ENCODE results near the gene PLIN4.

Gene PLIN4

DNA sequence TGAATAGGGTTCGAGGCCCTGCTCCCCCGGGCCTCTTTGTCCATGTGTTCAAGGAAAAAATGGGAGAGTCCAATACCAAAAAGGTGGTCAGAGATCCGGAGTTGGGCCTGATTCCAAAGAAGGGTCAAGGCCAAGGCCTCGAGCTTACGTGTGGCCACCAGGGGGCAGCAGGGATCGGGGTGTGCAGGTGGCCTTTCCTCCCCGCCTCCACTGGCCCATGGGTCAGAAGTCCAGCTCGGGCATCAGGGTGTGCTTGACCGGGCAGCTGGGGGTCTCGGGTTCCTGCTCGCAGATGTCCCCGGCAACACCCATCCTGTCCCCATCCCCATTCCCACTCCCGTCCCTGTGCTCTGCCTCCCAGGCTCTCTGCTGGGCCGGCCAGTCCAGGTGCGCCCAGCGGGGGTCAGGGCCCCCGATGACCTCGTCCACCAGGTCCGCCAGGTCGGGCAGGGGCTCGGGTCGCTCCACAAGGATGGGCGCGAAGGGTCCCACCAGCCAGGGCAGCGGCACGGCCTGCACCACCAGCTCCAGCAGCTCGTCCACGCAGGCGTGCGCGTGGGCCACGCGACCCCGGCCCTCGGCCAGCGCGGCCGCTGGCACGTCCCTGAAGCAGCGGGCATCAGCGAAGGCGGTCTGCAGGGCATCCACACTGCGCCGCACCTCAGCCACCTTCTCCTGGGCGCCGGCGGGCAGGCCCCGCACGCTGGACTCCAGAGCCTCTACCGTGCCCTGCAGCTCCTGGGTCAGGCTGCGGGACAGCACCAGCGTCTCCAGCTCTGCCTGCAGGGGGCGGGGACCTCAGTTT is 5.2 kb upstream of the PLIN4 start:
- no peak for DNase-seq

DNA sequence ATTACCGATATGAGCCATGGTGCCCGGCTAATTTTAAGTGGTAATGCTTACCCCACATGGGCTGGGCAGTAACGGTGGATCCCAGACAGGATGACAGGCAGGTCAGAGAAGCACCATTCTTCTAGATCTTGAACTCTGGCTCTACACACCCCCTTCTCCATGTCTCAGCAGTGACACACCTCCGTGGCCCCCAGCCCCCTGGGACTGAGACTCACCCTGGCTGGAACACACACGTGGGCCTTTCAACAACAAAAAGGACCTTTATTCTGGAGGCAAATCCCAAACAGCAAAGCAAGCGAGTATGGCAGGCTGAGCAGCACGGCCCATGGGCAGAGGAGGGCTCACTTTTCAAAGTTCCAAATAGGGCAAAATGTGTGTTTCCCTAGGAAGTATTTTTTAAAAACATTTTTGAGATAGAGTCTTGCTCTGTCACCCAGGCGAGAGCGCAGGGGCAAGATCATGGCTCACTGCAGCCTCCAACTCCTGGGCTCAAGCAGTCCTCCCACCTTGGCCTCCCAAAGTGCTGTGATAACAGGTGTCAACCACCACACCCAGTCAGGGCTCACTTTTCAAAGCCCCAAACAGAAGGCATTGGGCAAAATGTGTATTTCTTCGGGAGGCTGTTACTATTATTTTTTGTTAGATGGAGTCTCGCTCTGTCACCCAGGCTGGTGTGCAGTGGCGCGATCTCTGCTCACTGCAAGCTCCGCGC is 4.2 kb upstream of the PLIN4 start:
- no peak for DNase-seq

DNA sequence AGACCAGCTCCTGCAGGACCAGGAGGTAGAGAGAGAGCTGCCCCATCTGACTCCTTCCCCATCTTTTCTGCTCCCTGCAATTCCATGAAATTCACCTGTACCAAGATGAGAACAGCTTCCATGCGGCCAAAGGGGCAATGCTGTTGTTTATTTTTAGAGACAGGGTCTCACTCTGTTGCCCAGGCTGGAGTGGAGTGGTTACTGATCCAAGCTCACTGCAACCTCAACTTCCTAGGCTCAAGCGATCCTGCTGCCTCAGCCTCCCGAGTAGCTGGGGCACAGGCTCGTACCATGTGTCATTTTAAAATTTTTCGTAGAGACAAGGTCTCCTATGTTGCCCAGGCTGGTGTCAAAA is 3.6 kb upstream of the PLIN4 start:
- no peak for DNase-seq

DNA sequence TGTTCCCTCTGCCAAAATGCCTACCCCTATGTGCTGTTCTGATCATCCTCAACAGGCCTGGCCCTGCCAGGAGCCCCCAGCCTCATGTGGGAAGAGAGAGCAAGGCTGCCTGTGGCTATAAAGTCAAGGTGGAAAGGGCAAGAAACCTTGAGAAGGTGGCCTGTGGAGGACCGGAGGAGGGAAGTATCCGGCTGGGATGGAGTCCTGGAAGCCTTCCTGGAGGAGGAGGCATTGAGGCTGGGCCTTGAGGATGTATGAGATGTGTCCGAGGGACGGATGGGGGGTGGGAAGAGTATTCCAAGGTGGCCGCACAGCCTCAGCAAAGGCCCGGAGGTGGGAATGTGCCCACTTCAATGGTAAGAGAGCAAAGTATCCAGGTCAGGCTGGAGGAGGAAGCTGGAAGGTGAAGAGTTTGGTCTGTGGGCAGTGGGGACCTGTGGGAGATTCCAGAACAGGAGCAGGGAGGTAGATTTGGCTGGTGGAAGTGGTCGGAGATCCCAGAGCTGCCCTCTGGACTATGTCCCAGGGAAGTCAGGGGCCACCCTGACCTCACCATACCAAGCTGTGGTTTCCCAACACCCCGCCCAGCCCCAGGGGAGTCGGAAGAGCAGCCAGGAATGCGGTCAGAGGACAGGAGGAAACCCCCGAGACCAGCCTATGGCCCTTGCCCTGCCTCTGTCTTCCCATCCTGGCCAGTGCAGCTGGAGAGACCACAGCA is 3.0 kb upstream of the PLIN4 start:
- no peak for DNase-seq

DNA sequence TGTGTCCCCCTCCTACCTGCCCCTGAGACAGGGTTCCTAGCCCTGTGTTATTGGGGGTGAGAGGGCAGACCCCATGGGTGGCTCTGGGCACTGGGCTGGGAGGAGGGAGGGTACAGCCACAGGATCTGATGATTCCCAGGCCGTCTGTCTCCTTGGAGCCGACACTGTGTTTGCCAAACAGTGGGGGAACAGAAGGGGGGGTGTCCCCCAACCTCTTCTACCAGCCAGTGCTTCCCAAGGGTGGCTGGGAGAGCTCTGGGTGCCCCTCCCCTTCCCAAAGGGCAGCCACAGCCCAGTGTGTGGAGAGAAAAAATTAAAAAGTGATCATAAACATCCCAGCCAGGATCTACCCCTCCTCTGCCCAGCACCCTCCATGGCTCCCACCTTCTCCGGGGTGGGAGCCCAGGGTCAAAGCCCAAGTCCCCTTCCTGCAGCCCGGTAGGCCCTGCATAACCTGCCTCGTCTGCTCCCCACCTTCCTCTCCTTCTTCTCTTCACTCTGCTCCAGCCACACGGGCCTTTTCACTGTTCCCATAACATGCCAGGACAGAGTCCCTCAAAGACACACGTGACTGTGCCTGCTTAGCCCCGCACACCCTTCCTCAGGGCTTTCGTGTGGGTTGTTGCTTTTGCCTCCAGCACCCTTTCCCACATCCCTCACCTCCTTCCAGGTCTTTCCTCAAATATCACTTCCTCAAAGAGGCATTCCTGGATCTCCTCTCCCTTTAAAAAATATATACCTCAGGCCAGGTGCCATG is 1.4 kb upstream of the PLIN4 start:
- DNase-seq = no peak

DNA sequence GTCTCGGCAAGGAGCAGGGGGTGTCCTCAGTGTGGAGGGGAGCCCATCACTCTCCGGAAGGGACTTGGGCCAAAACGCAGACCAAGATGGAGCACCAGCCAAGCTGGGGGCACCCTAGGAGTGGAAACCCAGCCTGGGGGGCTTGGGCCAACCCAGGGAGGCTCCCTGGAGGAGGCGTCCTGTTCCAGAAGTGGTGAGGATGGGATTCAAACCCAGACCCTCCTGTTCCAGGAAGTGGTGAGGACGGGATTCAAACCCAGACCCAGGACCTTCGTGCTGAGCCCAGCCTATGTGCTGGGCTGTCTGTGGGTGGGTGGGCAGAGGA is 848 bp upstream of the PLIN4 start:
- no peak for DNase-seq

DNA sequence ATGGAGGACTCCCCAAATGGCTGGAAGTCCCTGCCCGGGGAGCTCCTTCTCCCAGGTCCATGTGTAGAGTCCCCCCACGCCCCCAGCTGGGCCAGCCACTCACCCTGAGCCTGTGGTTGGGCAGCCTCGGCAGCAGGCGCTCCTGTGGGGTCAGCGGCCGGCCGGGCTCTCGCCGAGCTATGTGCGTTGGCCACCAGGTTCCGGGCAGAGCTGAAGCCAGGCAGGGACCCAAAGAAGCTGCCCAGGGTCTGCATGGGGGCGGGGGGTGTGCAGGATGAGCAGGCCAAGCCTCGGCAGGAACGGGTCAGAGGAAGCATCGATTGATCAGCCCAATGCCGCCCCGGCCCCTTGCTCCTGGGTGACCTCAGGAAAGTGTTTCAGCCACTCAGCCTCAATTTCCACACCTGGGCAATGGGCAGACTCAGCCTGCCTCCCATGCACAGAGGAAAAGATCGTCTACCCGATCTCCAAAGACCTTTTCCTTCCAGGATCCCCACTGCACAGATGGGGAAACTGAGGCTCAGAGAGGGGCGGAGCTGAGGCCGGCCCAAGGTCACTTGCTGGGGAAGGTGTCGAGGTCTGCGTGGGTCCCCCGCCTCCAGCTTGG is 732 bp downstream of the PLIN4 start:
- DNase-seq = no peak

DNA sequence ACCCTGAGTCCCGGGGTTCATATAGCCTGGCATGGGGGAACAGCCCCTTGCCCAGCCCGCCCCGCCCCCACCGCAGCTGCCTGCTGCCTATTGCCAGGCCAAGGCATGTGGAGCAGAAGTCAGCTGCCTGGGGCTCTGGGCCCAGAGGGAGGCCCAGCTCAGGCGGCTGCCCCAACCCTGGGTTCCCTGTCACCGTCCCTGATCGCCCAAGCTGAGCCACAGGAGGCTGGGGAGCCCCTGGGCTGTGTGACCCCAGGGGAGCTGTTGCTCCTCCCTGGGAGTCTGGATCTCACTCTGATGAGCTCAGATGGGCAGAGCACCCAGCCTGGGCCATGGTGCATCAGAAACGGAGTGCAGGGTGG is 1.4 kb downstream of the PLIN4 start:
- DNase-seq = no peak

DNA sequence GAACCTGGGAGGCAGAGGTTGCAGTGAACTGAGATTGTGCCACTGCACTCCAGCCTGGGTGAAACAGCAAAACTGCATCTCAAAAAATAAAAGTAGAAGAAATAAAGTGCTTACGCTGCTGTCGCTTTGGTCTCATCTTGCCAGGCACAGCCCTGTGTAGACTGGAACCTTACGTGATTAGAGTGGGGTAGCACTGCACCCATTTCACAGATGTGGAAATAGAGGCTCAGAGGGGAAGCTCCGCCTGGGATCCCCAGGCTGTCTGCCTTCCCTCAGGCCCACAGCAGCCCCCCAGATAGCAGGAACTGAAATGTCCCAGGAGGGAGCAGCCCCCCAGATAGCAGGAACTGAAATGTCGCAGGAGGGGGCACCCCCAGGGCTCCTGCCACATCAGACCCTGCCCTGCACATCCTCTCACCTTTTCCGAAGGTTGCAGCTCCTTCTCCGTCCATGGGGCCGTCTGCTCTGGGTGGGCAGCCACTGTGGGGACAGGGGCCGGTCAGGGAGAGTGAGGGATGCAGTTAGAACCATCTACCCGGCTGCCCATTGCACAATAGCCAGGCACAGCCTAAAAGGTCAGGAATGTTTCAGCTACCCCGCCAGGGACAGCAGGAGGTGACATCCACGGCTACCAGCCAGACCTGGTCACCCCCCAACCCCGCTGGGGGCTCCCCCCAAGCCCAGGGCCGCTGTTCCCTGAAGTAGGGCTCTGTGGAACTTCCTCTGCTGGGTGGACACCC is 1.9 kb downstream of the PLIN4 start:
- no peak for DNase-seq

DNA sequence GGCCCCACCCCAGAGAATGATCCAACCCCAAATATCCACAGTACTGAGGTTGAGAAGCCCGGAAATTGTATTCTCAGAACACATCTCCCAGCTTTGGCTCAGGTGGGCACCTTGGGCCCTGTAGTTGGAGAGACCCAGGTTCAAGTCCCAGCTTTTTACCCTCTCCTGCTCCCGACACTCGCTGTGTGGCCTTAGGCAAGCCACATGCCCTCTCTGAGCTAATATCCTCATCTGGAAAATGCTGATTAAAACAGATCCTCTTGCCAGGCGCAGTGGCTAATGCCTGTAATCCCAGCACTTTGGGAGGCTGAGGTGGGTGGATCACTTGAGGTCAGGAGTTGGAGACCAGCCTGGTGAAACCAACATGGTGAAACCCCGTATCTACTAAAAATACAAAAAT is 2.6 kb downstream of the PLIN4 start:
- no peak for DNase-seq

DNA sequence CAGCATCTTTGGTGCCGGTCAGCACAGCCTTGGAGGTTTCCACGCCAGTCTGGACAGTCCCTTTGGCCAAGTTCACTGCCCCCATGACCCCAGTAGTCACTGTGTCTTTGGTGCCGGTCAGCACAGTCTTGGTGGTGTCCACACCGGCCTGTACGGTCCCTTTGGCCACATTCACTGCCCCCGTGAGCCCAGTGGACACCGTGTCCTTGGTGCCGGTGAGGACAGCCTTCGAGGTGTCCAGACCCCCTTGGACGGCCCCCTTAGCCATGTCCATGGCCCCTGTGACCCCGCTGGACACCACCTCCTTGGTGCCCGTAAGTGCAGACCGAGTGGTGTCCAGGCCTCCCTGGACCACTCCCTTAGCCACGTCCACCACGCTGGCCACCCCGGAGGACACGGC is 5.0 kb downstream of the PLIN4 start:
- DNase-seq = no peak

DNA sequence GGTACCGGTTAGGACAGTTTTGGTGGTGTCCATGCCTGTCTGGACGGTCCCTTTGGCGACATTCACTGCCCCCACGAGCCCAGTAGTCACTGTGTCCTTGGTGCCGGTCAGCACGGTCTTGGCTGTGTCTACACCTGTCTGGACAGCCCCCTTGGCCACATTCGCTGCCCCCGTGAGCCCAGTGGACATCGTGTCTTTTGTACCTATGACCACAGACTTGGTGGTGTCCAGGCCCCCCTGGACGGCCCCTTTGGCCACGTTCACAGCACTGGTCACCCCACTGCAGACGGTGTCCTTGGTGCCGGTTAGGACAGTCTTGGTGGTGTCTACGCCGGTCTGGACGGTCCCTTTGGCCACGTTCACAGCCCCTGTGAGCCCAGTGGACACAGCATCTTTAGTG is 6.2 kb downstream of the PLIN4 start:
- no peak for DNase-seq

DNA sequence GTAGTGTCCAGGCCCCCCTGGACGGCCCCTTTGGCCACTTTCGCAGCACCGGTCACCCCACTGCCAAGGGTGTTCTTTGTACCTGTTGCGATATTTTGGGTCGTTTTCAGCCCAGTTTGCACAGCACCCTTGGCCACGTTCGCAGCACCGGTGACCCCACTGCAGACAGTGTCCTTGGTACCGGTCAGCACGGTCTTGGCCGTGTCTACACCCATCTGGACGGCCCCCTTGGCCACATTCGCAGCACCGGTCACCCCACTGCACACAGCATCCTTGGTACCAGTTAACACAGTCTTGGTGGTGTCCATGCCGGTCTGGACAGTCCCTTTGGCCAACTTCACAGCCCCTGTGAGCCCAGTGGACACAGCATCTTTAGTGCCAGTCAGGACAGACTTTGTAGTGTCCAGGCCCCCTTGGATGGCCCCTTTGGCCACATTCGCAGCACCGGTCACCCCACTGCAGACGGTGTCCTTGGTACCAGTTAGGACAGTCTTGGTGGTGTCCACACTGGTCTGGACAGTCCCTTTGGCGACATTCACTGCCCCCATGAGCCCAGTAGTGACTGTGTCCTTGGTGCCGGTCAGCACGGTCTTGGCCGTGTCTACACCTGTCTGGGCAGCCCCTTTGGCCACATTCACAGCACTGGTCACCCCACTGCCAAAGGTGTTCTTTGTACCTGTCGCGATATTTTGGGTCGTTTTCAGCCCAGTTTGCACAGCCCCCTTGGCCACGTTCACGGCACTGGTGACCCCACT is 6.8 kb downstream of the PLIN4 start:
- no peak for DNase-seq

DNA sequence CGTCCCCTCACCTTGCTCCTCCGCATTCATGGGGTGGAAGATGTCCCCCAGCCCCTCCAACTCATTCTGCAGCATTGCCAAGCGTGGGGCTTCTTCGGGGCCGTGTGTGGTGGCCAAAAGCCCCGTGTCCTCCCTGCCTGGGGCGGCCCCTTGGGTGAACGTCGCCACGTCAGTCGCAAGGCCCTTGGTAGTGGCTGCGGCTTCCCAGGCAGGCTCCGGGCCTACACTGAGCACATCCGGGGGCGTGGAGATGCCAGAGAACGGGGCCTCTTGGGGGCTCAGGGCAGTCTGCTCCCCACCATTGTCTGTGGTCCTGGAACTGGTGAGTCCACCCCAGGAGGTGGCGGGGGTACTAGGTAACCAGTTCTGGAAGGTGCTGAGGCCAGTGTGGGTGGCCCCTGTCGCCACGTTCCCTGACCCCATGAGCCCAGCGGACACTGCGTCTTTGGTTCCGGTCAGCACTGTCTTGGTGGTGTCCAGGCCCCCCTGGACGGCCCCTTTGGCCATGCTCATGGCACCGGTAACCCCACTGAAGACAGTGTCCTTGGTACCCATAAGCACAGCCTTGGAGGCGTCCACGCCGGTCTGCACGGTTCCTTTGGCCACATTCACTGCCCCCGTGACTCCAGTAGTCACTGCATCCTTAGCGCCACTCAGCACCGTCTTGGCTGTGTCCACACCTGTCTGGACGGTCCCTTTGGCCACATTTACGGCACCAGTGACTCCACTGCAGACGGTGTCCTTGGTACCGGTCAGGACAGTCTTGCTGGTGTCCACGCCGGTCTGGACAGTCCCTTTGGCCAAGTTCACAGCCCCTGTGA is 7.6 kb downstream of the PLIN4 start:
- no peak for DNase-seq

DNA sequence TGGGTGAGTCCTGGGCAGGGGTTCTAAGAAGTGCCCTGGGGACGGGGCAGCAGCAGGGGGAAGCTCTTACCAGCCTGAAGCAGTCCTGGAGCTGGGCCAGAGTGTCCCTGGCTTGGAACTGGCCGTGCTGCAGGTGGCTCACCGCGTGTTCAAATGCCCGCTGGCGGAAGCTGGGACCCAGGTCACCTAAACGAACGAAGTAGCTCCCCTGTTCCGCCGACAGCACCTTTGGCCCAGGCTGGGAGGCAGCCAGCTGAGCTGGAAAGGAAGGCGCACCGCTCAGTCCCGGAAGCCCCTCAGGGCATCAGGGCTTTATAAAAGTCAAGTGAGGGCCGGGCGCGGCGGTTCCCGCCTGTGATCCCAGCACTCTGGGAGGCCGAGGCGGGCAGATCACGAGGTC is 9.6 kb downstream of the PLIN4 start:
- no peak for DNase-seq

DNA sequence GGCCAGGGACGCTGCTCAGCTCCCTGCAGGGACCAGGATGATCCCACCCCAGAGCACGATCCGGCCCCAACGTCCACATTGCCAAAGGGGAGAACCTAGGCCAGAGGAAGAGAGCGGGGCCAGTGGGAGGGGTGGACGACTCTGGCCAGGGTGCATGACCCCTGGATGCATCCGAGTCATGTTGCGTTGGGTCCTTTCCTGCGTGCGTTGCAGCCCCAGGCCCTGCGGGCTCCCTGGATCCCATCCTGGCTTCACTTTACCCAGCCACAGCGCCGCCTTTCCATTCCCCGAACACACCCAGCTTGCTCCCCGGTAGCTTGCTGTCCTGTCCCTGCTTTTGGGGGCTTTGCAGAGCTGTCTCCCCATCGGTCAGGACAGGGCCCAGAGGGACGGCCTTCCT is 10.5 kb downstream of the PLIN4 start:
- no peak for DNase-seq

DNA sequence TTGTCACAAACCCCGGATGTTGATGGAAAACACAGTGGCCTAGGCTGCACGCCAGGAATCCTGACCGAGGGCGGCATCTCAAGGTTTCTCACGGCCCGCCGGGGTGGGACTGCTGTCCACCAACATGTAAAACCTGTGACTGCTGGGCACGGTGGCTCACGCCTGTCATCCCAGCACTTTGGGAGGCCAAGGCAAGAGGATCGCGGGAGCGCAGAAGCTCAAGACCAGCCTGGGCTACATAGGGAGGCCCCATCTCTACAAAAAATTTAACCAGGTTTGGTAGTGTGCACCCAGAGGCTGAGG is 11.2 kb downstream of the PLIN4 start:
- no peak for DNase-seq

DNA sequence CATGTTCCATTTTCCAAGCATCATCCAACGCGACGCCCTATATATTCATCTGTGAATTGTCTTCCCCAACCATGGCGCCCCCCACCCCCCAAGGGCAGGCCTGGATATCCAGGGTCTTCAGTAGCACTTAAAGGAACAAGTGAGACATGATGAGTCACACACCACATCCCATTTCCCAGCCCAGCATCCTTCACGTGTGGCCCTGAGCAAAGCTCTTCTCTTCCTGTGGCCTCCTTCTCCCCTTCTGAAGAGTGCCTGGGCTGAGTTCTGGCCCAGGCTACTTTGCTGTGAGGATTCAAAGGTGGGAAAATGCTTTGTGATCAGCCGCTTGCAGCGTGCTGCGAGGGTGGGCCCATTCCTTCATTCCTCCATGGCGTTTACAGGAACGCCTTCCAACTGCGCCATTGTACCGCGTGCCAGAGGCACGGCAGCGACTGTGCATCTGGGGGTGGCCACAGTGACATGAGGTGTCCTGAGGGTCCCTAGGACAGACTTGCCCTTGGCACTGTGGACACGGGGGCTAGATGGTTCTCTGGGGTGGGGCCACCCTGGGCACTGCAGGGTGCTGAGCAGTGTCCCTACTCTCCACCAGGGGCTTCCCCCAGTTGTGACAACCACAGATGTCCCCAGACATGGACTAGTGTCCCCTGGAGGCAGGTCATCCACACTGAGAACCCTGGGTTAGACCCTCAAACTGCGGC is 11.7 kb downstream of the PLIN4 start:
- no peak for DNase-seq

DNA sequence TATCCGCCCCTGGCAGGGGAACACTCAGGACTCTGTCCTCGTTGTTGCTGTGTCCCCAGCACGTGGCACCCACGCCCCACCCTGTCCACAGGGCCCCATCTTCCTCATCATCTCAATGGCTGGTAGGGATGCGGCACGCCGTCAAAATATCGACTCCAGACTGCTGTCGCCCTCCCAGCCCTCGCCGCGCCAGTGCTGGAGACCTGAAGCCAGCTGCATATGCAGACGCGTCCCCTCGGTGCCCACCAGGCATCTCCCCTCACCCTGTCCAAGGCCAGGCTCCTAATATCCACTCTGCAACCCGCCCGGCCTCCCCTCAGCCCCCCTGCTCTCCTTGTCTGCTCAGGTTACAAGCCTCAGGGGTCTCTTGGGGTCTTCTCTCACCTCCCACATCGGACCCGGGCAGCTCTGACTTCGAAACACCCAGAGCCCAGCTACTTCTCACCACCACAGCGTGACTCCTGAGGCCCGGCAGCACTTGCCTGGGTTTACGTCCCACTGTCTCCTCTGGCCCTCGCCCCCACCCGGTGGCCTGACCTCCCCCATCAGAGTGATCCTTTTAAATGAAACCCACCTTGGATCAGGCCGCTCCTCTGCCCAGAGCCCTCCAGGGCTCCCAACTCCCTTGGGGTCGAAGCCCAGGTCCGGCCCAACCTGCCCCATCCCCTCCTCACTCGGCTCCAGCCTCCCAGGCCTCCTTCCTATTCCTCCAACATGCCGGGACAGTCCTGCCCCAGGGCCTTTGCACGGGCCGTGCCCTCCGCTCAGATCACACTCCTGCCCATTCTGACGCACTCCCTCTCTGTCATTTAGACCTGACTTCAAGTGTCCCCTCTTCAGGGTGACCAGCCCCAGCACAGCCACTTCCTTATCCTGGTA is 12.5 kb downstream of the PLIN4 start:
- DNase-seq = no peak
